ENCODE data around the gene PCDHA10.
"Not testable (repeated sequence)": the region's sequence is repeated elsewhere in the genome, so short reads cannot be mapped to it uniquely, and the experiment has no call there.

GRCh38 chr5:140829511-140830501, 25.9 kb upstream of the PCDHA10 start:
- TF ChIP-seq CTCF, POLR2A (IDR thresholded peaks at IDR 0.05): not testable (repeated sequence)
